MG63 (cell line): ENCODE results near the gene PARP8. TPM values are rescaled to one million over a fixed set of nuclear protein-coding genes. Genes with fewer than 3 reads are reported as not detected.
A peak's percentile ranks its signal among the peaks of the same experiment; 100 is the strongest.

Experiments used
- DNase-seq: peaks from one replicate; pipeline ENCODE4 v3.0.0-alpha.2; 2020
- H3K27me3 ChIP-seq: fragments of 250-450 bp; sonication (Bioruptor Pico); 2 replicates; pipeline ENCODE4 v1.5.1; 2020; ENCODE audit warnings: mild to moderate bottlenecking, moderate library complexity
- H3K36me3 ChIP-seq: fragments of 250-450 bp; sonication (Bioruptor Pico); 2 replicates; pipeline ENCODE4 v1.5.1; 2020; ENCODE audit warnings: mild to moderate bottlenecking, moderate library complexity
- H3K4me3 ChIP-seq: fragments of 250-450 bp; sonication (Bioruptor Pico); 2 replicates; pipeline ENCODE4 v1.5.1; 2020; ENCODE audit warnings: mild to moderate bottlenecking, moderate library complexity
- H3K9me3 ChIP-seq: fragments of 250-450 bp; sonication (Bioruptor Pico); 2 replicates; pipeline ENCODE4 v1.5.1; 2020; ENCODE audit warnings: mild to moderate bottlenecking, moderate library complexity
- total RNA-seq: library from RNA; depleted of rRNA; stranded (reverse); fragments of >200 nt; shearing (Covaris generic); gene quantifications from 2 replicates; pipeline ENCODE4 v1.2.3, GENCODE V29; 2014; ENCODE audit warnings: low replicate concordance

PARP8 gene
- total RNA-seq, 1 experiment from 2014 or later, result 0.66 TPM

DNA sequence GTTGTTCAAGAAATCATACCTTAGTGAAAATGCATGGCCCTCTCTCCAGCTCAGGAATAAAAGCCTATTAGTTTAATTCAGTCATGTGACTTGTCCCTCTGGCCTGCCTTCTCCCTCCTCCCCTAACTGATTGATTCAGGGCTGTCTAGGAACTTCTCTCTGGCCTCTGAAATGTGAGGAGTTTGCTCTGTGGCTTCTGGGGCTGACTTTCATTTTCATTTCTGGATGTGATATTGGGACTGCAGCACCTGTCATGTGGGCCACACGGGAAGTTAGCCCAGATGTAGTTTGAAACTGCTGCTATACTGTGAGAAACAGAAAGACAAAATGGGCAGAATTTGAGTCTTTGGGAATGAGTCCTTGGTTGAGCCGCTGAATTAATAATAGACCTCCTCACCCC, 44.8 kb downstream of the PARP8 start:
- Histone ChIP-seq H3K27me3 (no peaks in the 10 kb centered on the region), H3K9me3 (no peaks in the 10 kb centered on the region), H3K36me3 (no peaks in the 10 kb centered on the region), H3K4me3 (no peak overlapping the region; the same call in 1 of the 2 replicates)
- peak; percentile 7 for DNase-seq

DNA sequence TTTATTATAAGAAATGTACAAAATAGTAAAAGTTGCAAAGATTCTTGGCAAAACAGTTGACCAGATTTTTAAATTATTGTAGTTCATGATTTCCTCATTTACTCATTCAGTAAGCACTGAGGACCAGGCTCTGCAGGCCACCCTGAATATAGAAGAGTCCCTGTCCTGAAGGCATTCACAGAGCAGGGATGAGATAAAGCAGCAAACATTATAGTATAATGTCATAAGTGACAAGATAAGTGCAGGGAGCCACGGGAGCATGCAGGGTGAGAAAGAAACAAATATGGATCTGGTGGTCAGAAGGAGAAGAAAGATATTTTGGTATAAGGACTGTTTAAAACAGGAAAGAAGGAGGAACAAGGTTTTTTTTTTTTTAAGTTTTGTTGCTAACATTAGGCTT, 46.0 kb downstream of the PARP8 start:
- Histone ChIP-seq H3K36me3 (no peaks in the 10 kb centered on the region), H3K9me3 (no peaks in the 10 kb centered on the region), H3K4me3 (no peak overlapping the region), H3K27me3 (no peaks in the 10 kb centered on the region)
- no peak for DNase-seq

GRCh38 chr5:50715001-50715400, 48.6 kb downstream of the PARP8 start:
- no peak for DNase-seq
- Histone ChIP-seq H3K4me3 (no peak overlapping the region), H3K27me3 (no peaks in the 10 kb centered on the region), H3K36me3 (no peaks in the 10 kb centered on the region), H3K9me3 (no peaks in the 10 kb centered on the region)

DNA sequence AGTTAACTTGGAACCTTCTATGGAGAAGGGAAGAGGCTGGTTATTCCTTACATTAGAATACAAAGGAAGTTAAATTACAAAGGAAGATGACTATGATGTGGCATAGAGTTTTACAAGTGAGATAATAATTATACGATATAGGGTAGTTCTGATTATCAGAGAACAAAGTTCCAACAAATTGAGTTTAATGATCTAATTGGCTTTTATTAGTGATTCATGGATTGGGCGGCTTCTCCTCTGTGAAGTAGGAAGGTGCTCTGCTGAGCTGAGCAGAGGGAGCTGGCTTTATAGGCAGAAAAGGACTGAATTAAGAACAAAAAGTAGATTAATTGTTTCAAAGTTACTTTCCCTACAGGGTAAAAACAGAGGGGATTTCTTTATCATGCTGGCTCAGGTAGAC, 49.7 kb downstream of the PARP8 start:
- DNase-seq, result no peak

DNA sequence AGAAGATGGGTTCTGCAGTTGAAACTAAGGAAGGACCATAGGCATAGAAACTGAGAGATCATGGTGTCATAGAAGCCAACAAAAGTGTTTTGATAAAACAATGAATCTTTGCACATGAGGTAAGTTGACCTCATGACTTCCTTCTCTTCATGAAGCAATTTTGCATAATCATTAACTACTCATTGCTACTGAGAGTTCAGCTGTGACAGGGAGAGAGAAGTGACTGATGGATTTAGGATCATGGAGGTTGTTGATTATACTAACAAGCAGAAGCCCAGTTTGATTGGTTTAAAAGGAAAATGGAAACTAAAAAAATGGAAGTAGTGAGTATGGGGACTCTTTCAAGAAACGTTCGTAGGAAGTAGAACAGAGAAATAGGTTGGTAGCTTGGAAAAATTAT, 51.2 kb downstream of the PARP8 start:
- no peak overlapping the region for H3K4me3 ChIP-seq
- no peak for DNase-seq
- H3K27me3 ChIP-seq, result no peaks in the 10 kb centered on the region

More for the DNA sequence above, 49.7 kb downstream of the PARP8 start:
- Histone ChIP-seq H3K4me3 (no peak overlapping the region), H3K36me3 (no peaks in the 10 kb centered on the region), H3K9me3 (no peaks in the 10 kb centered on the region), H3K27me3 (no peaks in the 10 kb centered on the region)

DNA sequence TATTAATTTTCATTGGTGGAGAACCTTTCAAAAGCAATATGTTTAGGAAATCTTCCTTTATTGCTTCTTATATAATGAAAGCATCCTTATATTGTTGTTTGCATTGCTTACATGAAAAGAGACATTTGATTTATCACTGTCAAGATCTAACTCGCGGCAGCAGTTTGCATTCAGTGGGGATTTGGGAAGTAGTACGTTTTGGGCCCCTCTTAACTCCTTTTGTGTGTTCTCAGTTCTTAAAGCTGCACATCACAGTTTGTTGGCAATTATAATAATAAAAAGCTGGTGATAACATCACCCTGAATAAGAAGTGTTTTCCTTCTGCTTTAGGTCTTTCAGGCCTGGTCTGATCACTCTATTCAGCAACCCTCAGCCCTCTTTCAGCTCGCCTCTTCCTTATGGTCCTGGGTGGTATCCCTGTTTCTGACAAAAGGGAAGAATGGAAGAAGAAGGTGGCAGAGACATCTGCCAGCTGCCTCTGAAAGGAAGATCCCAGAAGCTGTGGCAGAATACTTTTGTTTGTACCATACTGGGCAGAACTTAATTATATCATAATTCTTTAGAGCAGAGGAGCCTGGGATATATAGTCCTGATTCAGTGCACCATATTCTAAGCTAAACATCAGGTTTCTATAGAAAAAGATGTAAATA, 53.7 kb downstream of the PARP8 start:
- Histone ChIP-seq H3K36me3 (no peaks in the 10 kb centered on the region), H3K27me3 (no peaks in the 10 kb centered on the region), H3K9me3 (no peaks in the 10 kb centered on the region), H3K4me3 (no peak overlapping the region)
- no peak for DNase-seq

More for the DNA sequence above, 51.2 kb downstream of the PARP8 start:
- Histone ChIP-seq H3K36me3 (no peaks in the 10 kb centered on the region), H3K9me3 (no peaks in the 10 kb centered on the region)

GRCh38 chr5:50722223-50722622, 55.8 kb downstream of the PARP8 start:
- Histone ChIP-seq H3K36me3 (no peaks in the 10 kb centered on the region), H3K4me3 (no peak overlapping the region), H3K27me3 (no peaks in the 10 kb centered on the region), H3K9me3 (no peaks in the 10 kb centered on the region)
- DNase-seq, result no peak

DNA sequence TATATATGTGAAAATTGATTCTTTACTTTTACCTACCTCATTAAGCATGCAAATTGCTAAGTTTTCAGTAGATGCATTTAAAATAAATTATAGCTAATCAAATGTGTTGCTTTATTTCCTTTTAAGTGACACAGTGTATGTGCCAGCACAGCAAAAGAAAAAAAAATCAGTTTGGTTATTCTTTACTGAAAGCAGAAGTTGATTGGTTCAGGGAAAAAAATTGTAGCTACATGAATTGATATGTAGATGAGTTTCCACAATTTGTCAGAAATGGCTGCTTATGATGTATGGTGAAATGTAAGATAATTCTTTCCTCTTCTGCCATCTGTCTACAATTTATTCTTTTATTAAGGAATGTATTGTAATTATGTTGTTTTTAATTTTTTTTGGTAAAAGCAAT, 57.8 kb downstream of the PARP8 start:
- no peaks in the 10 kb centered on the region for H3K36me3 ChIP-seq
- H3K4me3 ChIP-seq, result no peak overlapping the region
- no peaks in the 10 kb centered on the region for H3K9me3 ChIP-seq
- no peak for DNase-seq
- no peaks in the 10 kb centered on the region for H3K27me3 ChIP-seq

GRCh38 chr5:50725800-50726474, 59.5 kb downstream of the PARP8 start:
- DNase-seq, result no peak
- Histone ChIP-seq H3K36me3 (no peaks in the 10 kb centered on the region), H3K9me3 (no peaks in the 10 kb centered on the region), H3K27me3 (no peaks in the 10 kb centered on the region), H3K4me3 (no peak overlapping the region)

DNA sequence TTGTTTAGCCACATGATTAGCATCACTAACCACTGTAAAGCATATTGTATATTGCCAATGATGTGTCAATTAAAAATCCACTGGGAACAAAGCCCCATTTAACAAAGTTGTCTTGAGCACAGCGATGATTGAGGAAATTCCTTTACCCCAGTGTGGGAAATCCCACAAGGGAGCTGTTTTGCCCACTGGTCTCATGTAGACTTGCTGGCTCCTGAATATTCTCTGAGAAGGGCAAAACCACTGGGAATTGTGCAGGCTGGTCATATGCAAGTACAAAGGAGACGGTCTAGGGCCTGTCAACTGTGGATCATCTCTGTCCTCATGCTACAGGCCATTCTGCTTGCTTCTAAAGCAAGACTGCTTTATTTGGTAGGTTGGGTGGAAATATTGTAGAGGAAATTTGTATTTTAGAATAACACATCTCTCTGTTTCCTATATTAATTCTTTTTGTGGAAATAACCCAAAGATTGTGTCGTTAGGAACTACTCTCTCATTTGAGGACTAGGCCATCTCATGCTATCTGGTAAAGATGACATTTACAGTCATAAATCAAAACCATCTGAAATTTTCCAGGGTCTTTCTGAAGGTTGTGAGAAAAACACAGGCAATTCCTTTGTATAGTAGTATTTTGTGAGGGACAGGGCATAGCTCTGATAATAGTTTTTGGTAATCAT, 60.2 kb downstream of the PARP8 start:
- Histone ChIP-seq H3K4me3 (no peak overlapping the region), H3K36me3 (no peaks in the 10 kb centered on the region), H3K9me3 (no peaks in the 10 kb centered on the region), H3K27me3 (no peaks in the 10 kb centered on the region)
- no peak for DNase-seq

- Histone ChIP-seq H3K36me3 (no peaks in the 10 kb centered on the region), H3K27me3 (no peaks in the 10 kb centered on the region), H3K9me3 (no peaks in the 10 kb centered on the region), H3K4me3 (no peak overlapping the region)
- DNase-seq, result peak; percentile 61
These were observed 60.7 kb downstream of the PARP8 start for GRCh38 chr5:50727149-50727496.

- Histone ChIP-seq H3K27me3 (no peaks in the 10 kb centered on the region), H3K9me3 (no peaks in the 10 kb centered on the region), H3K36me3 (no peaks in the 10 kb centered on the region), H3K4me3 (no peak overlapping the region)
- no peak for DNase-seq
These were observed 61.4 kb downstream of the PARP8 start for GRCh38 chr5:50727845-50728244.

DNA sequence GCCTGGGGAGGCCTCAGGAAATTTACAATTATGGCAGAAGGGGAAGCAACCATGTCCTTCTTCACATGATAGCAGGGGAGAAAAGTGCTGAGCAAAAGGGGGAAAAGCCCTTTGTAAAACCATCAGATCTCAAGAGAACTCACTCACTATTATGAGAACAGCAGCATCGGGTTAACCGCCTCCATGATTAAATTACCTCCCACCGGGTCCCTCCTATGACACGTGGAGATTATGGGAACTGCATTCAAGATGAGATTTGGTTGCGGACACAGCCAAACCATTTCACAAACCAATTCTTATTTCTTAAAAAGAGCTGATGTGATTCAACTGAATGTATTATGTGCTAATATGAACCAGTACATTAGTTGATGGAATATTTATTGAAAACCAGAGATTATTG, 63.9 kb downstream of the PARP8 start:
- Histone ChIP-seq H3K4me3 (no peak overlapping the region), H3K36me3 (no peaks in the 10 kb centered on the region), H3K27me3 (no peaks in the 10 kb centered on the region), H3K9me3 (no peaks in the 10 kb centered on the region)
- no peak for DNase-seq

- DNase-seq, result no peak
- H3K9me3 ChIP-seq, result no peaks in the 10 kb centered on the region
- no peaks in the 10 kb centered on the region for H3K36me3 ChIP-seq
These were observed 64.4 kb downstream of the PARP8 start for GRCh38 chr5:50730841-50731240.

GRCh38 chr5:50733741-50734140, 67.3 kb downstream of the PARP8 start:
- no peak for DNase-seq
- Histone ChIP-seq H3K27me3 (no peaks in the 10 kb centered on the region), H3K36me3 (no peaks in the 10 kb centered on the region), H3K4me3 (no peak overlapping the region), H3K9me3 (no peaks in the 10 kb centered on the region)

More at GRCh38 chr5:50730841-50731240, 64.4 kb downstream of the PARP8 start:
- no peak overlapping the region for H3K4me3 ChIP-seq
- no peaks in the 10 kb centered on the region for H3K27me3 ChIP-seq

GRCh38 chr5:50738864-50739263, 72.4 kb downstream of the PARP8 start:
- no peak overlapping the region for H3K4me3 ChIP-seq
- H3K36me3 ChIP-seq, result no peaks in the 10 kb centered on the region
- no peak for DNase-seq
- no peaks in the 10 kb centered on the region for H3K9me3 ChIP-seq
- H3K27me3 ChIP-seq, result no peaks in the 10 kb centered on the region

GRCh38 chr5:50740832-50741231, 74.4 kb downstream of the PARP8 start:
- Histone ChIP-seq H3K36me3 (no peaks in the 10 kb centered on the region), H3K9me3 (no peaks in the 10 kb centered on the region), H3K27me3 (no peaks in the 10 kb centered on the region)

DNA sequence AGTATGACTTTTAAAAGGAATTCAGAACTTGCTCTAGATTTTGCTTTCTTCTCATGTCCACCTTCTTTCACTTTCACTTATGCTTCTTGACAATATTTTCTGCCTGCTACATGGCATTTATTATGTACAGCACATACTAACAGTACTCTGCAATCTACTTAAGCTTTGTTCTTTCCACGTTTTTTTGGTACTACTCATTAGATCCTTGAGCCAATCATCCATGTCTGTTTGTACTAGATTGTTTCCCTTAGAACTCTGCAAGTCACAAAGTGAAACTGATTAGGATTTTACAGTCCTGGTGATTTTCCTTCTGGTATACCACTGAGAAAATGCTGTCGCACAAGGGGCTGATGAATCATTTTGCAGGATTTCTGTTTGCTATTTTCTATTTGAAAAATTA, 78.3 kb downstream of the PARP8 start:
- no peak for DNase-seq
- H3K36me3 ChIP-seq, result no peaks in the 10 kb centered on the region
- H3K4me3 ChIP-seq, result peak overlapping the region; percentile 26
- H3K9me3 ChIP-seq, result no peaks in the 10 kb centered on the region
- no peaks in the 10 kb centered on the region for H3K27me3 ChIP-seq

More at GRCh38 chr5:50740832-50741231, 74.4 kb downstream of the PARP8 start:
- no peak overlapping the region for H3K4me3 ChIP-seq
- DNase-seq, result no peak
